Osteocyte (in vitro differentiated cells): ENCODE results near the gene SAP25. TPM values are rescaled to one million over a fixed set of nuclear protein-coding genes. Genes with fewer than 3 reads are reported as not detected.
A peak's percentile ranks its signal among the peaks of the same experiment; 100 is the strongest.

ENCODE experiments used
- DNase-seq: peaks from one replicate; pipeline ENCODE4 v3.0.0; 2021; ENCODE audit warnings: mixed read lengths; ENCODE audit not compliant: unreplicated experiment; ENCODE audit errors: extremely low spot score
- H3K27ac Mint-ChIP-seq: one replicate; pipeline ENCODE4 v1.8.0; 2021; ENCODE audit warnings: mild to moderate bottlenecking, mixed read lengths; ENCODE audit not compliant: unreplicated experiment
- H3K27me3 Mint-ChIP-seq: one replicate; pipeline ENCODE4 v1.8.0; 2021; ENCODE audit warnings: mixed read lengths; ENCODE audit not compliant: unreplicated experiment
- H3K36me3 Mint-ChIP-seq: one replicate; pipeline ENCODE4 v1.8.0; 2021; ENCODE audit warnings: mixed read lengths; ENCODE audit not compliant: unreplicated experiment
- H3K4me1 Mint-ChIP-seq: one replicate; pipeline ENCODE4 v1.8.0; 2021; ENCODE audit warnings: mixed read lengths; ENCODE audit not compliant: unreplicated experiment
- H3K4me3 Mint-ChIP-seq: one replicate; pipeline ENCODE4 v1.8.0; 2021; ENCODE audit warnings: mild to moderate bottlenecking, moderate library complexity, mixed read lengths; ENCODE audit not compliant: unreplicated experiment
- H3K9me3 Mint-ChIP-seq: one replicate; pipeline ENCODE4 v1.8.0; 2021; ENCODE audit warnings: mixed read lengths; ENCODE audit not compliant: unreplicated experiment
- CTCF ChIP-seq: fragments of 200-600 bp; sonication (generic); IDR thresholded peaks from 2 replicates; pipeline ENCODE4 v1.5.0; 2021; ENCODE audit warnings: antibody characterized with exemption, mild to moderate bottlenecking, moderate library complexity
- long read RNA-seq: library from polyadenylated mRNA; unstranded; transcript quantifications from one replicate; pipeline ENCODE4 v2.0.0, GENCODE V29; 2021
- total RNA-seq: library from RNA; stranded (reverse); gene quantifications from 2 replicates; pipeline ENCODE4 v1.2.1, GENCODE V29; 2021

The SAP25 gene
- 1.5 TPM in 1 of 2 replicates, not detected in the other for total RNA-seq
- long read RNA-seq: 0 reads

GRCh38 chr7:100573691-100574361, at the start of gene SAP25:
Gene SAP25, minus strand, starts transcription at chr7:100573900. Its CDS starts 158 bp downstream, at chr7:100573742.
- H3K36me3 Mint-ChIP-seq: peaks cover 13% of the 10 kb centered on the region
- no peak within 1 kb of the TSS for H3K27ac Mint-ChIP-seq
- no peaks in the 10 kb centered on the region for H3K27me3 Mint-ChIP-seq
- no peak for DNase-seq
- H3K4me3 Mint-ChIP-seq: no peak within 1 kb of the TSS
- peak; percentile 9 for TF ChIP-seq CTCF
- H3K4me1 Mint-ChIP-seq: peaks cover 12% of the 10 kb centered on the region
- no peaks in the 10 kb centered on the region for H3K9me3 Mint-ChIP-seq

GRCh38 chr7:100621554-100621953, 47.9 kb upstream of the SAP25 start:
- Mint-ChIP-seq H3K36me3 (no peaks in the 10 kb centered on the region), H3K4me1 (peaks cover 12% of the 10 kb centered on the region), H3K9me3 (no peaks in the 10 kb centered on the region), H3K4me3 (no peak overlapping the region), H3K27me3 (no peaks in the 10 kb centered on the region), H3K27ac (no peak overlapping the region)
- TF ChIP-seq CTCF: no peak
- no peak for DNase-seq

GRCh38 chr7:100620804-100621203, 47.1 kb upstream of the SAP25 start:
- no peaks in the 10 kb centered on the region for H3K36me3 Mint-ChIP-seq
- TF ChIP-seq CTCF: no peak
- no peaks in the 10 kb centered on the region for H3K27me3 Mint-ChIP-seq
- no peak overlapping the region for H3K27ac Mint-ChIP-seq
- no peak overlapping the region for H3K4me3 Mint-ChIP-seq
- DNase-seq: no peak
- peaks cover 5% of the 10 kb centered on the region for H3K4me1 Mint-ChIP-seq
- H3K9me3 Mint-ChIP-seq: no peaks in the 10 kb centered on the region

GRCh38 chr7:100620239-100620638, 46.5 kb upstream of the SAP25 start:
- Mint-ChIP-seq H3K27ac (no peak overlapping the region), H3K9me3 (no peaks in the 10 kb centered on the region), H3K4me1 (peaks cover 4% of the 10 kb centered on the region), H3K4me3 (no peak overlapping the region), H3K27me3 (no peaks in the 10 kb centered on the region), H3K36me3 (no peaks in the 10 kb centered on the region)
- DNase-seq: no peak
- TF ChIP-seq CTCF: no peak

- TF ChIP-seq CTCF: no peak
- DNase-seq: no peak
- peaks cover 12% of the 10 kb centered on the region for H3K4me1 Mint-ChIP-seq
- no peaks in the 10 kb centered on the region for H3K9me3 Mint-ChIP-seq
- H3K36me3 Mint-ChIP-seq: peaks cover 2% of the 10 kb centered on the region
- H3K4me3 Mint-ChIP-seq: no peak overlapping the region
- no peak overlapping the region for H3K27ac Mint-ChIP-seq
- H3K27me3 Mint-ChIP-seq: no peaks in the 10 kb centered on the region
Measured at GRCh38 chr7:100614308-100614861, 40.7 kb upstream of the SAP25 start.
